Esophagus muscularis mucosa (tissue), 4 donors: ENCODE measurements around the gene PRKD2. TPM values are rescaled to one million over a fixed set of nuclear protein-coding genes. Genes with fewer than 3 reads are reported as not detected.
A peak's percentile ranks its signal among the peaks of the same experiment; 100 is the strongest.

Experiments used
- DNase-seq: peaks from one replicate; pipeline ENCODE4 v3.0.0-alpha.2; 2017; ENCODE audit errors: extremely low spot score
- H3K27ac ChIP-seq, 4 donors: fragments of 200-600 bp; sonication (generic); replicated peaks in 1 of 4; 1 replicate in 3 of 4; 2 replicates in 1 of 4; pipeline ENCODE4 v1.5.1; 2016 to 2019; ENCODE audit warnings: mild to moderate bottlenecking in 1 of 4
- H3K27me3 ChIP-seq, 4 donors: fragments of 200-600 bp; sonication (generic); one replicate each; pipeline versions ENCODE4 v1.5.1 to v1.6.0; 2016 to 2019
- H3K36me3 ChIP-seq, 4 donors: fragments of 200-600 bp; sonication (generic); one replicate each; pipeline ENCODE4 v1.5.1; 2016 to 2019
- H3K4me1 ChIP-seq, 4 donors: fragments of 200-600 bp; sonication (generic); one replicate each; pipeline ENCODE4 v1.5.1; 2016 to 2019
- H3K4me3 ChIP-seq, 4 donors: fragments of 200-600 bp; sonication (generic); 1 replicate in 2 of 4; 2 replicates in 2 of 4; pipeline ENCODE4 v1.5.1; 2016 to 2019; ENCODE audit warnings: mild to moderate bottlenecking in 4 of 4, moderate library complexity in 1 of 4
- H3K9me3 ChIP-seq, 4 donors: fragments of 200-600 bp; sonication (generic); 1 replicate in 3 of 4; 2 replicates in 1 of 4; pipeline ENCODE4 v1.5.1; 2016 to 2019
- CTCF ChIP-seq, 3 experiments: fragments of 200-600 bp in 2 of 3; fragments of 450-650 bp in 1 of 3; sonication (generic) in 2 of 3; IDR thresholded peaks; one replicate each; pipeline ENCODE4 v1.5.1; 2017 to 2019; ENCODE audit warnings: antibody characterized with exemption in 3 of 3, mild to moderate bottlenecking in 2 of 3, moderate library complexity in 1 of 3
- EP300 ChIP-seq: sonication (generic); formaldehyde crosslinking; IDR thresholded peaks from one replicate; pipeline ENCODE4 v1.6.1; 2017; ENCODE audit warnings: antibody characterized with exemption
- POLR2A ChIP-seq: fragments of 450-650 bp; IDR thresholded peaks from one replicate; pipeline ENCODE4 v1.6.1; 2017; ENCODE audit warnings: antibody characterized with exemption, moderate library complexity, mild to moderate bottlenecking, low read depth
- POLR2AphosphoS5 ChIP-seq, 2 donors: sonication (generic); formaldehyde crosslinking; IDR thresholded peaks; one replicate each; pipeline ENCODE4 v1.6.1; 2017; ENCODE audit warnings: antibody characterized with exemption in 2 of 2
- WGBS: methylation state at CpG from one replicate; pipeline ENCODE4 v1.1.5; 2018; 5-methylcytosine and 5-hydroxymethylcytosine counted together
- intact Hi-C: fragments of 100-400 bp; cut with DNase I; formaldehyde crosslinking; loops from one replicate; pipeline ENCODE4 v1.15.1; 2023
- total RNA-seq, 4 donors: library from RNA; depleted of rRNA; stranded (reverse); fragments of >200 nt; gene quantifications; one replicate each; pipeline versions ENCODE4 v1.1.0 to v1.2.1, GENCODE V29; 2016

PRKD2 gene
- total RNA-seq, 4 donors from 2014 or later = 12.8 to 33.3 (median 22.4) TPM

- no peak overlapping the region for H3K4me3 ChIP-seq
- H3K9me3 ChIP-seq = no peaks in the 10 kb centered on the region
- peak; percentile 57 to 79 for TF ChIP-seq POLR2AphosphoS5 (IDR thresholded peaks at IDR 0.05)
- no peak for TF ChIP-seq CTCF (IDR thresholded peaks at IDR 0.05)
- no peak for TF ChIP-seq POLR2A
- no peaks in the 10 kb centered on the region for H3K27me3 ChIP-seq
- H3K27ac ChIP-seq = peak overlapping the region; percentile 76 to 85 (median 79)
- peaks cover 72 to 91% (median 82%) of the 10 kb centered on the region in 4 donors for H3K4me1 ChIP-seq
- WGBS = 40% methylated on average over 8 of the region's 14 CpGs
- peak; percentile 94 for DNase-seq
- H3K36me3 ChIP-seq = peaks cover 6 to 52% (median 41%) of the 10 kb centered on the region in 4 donors
- intact Hi-C loops = no loop called here
Measured at GRCh38 chr19:46739290-46739771, 22.4 kb upstream of the PRKD2 start.

GRCh38 chr19:46737761-46738171 is 20.9 kb upstream of the PRKD2 start:
- H3K4me1 ChIP-seq = peaks cover 59 to 83% (median 67%) of the 10 kb centered on the region in 4 donors
- H3K36me3 ChIP-seq = peaks cover 13 to 68% (median 56%) of the 10 kb centered on the region in 4 donors
- DNase-seq = no peak
- TF ChIP-seq POLR2A (no peak), CTCF (IDR thresholded peaks at IDR 0.05) (no peak), POLR2AphosphoS5 (IDR thresholded peaks at IDR 0.05) (no peak), EP300 (no peak)
- no peaks in the 10 kb centered on the region for H3K9me3 ChIP-seq
- 82% methylated on average over 19 of the region's 19 CpGs for WGBS
- H3K27ac ChIP-seq = peak overlapping the region; percentile 76 to 85 (median 79)
- H3K27me3 ChIP-seq = no peaks in the 10 kb centered on the region
- intact Hi-C loops = no loop called here
- no peak overlapping the region for H3K4me3 ChIP-seq

- intact Hi-C loops = no loop called here
- Histone ChIP-seq H3K36me3 (peaks cover 18 to 68% (median 61%) of the 10 kb centered on the region in 4 donors), H3K4me1 (peaks cover 59 to 83% (median 67%) of the 10 kb centered on the region in 4 donors), H3K27ac (peak overlapping the region; percentile 35 to 85 (median 79)), H3K27me3 (no peaks in the 10 kb centered on the region), H3K9me3 (no peaks in the 10 kb centered on the region), H3K4me3 (no peak overlapping the region)
- no peak for DNase-seq
- TF ChIP-seq EP300 (no peak), POLR2AphosphoS5 (IDR thresholded peaks at IDR 0.05) (no peak), CTCF (IDR thresholded peaks at IDR 0.05) (no peak), POLR2A (no peak)
- WGBS = 74% methylated on average over 7 of the region's 7 CpGs
Measured at GRCh38 chr19:46737298-46737654, 20.4 kb upstream of the PRKD2 start.

- peaks cover 54 to 81% (median 66%) of the 10 kb centered on the region in 4 donors for H3K4me1 ChIP-seq
- no peak overlapping the region for H3K4me3 ChIP-seq
- TF ChIP-seq POLR2A (no peak), POLR2AphosphoS5 (IDR thresholded peaks at IDR 0.05) (no peak), EP300 (no peak), CTCF (IDR thresholded peaks at IDR 0.05) (no peak)
- WGBS = 64% methylated on average over 17 of the region's 22 CpGs
- H3K9me3 ChIP-seq = no peaks in the 10 kb centered on the region
- intact Hi-C loops = no loop called here
- no peaks in the 10 kb centered on the region for H3K27me3 ChIP-seq
- peaks cover 19 to 68% (median 66%) of the 10 kb centered on the region in 4 donors for H3K36me3 ChIP-seq
- DNase-seq = no peak
- H3K27ac ChIP-seq = peak overlapping the region; percentile 35 to 85 (median 79)
Measured at GRCh38 chr19:46736531-46737297, 19.8 kb upstream of the PRKD2 start.
